Lower leg skin (tissue), 4 donors: ENCODE data around the gene TSPAN16. TPM values are rescaled to one million over a fixed set of nuclear protein-coding genes. Genes with fewer than 3 reads are reported as not detected.

Experiments
- DNase-seq, 2 donors: peaks; one replicate each; pipeline ENCODE4 v3.0.0-alpha.2; 2019; ENCODE audit warnings: low spot score in 2 of 2
- H3K4me3 ChIP-seq: fragments of 200-600 bp; sonication (generic); 2 replicates; pipeline ENCODE4 v1.5.1; 2017; ENCODE audit warnings: mild to moderate bottlenecking, low read depth; ENCODE audit not compliant: poor library complexity, severe bottlenecking
- CTCF ChIP-seq, 3 donors: fragments of 450-650 bp; IDR thresholded peaks; one replicate each; pipeline ENCODE4 v1.5.1; 2016; ENCODE audit warnings: antibody characterized with exemption in 3 of 3, mild to moderate bottlenecking in 3 of 3, moderate library complexity in 2 of 3
- POLR2A ChIP-seq, 2 donors: fragments of 450-650 bp; IDR thresholded peaks; one replicate each; pipeline ENCODE4 v1.6.1; 2016 to 2017; ENCODE audit warnings: antibody characterized with exemption in 2 of 2, mild to moderate bottlenecking in 1 of 2, moderate library complexity in 1 of 2
- WGBS, 2 donors: methylation state at CpG; one replicate each; pipeline ENCODE4 v1.1.5; 2018; 5-methylcytosine and 5-hydroxymethylcytosine counted together
- intact Hi-C: fragments of 100-400 bp; cut with DNase I; formaldehyde crosslinking; loops from one replicate; pipeline ENCODE4 v1.15.0; 2023; ENCODE audit warnings: low total_unique reads
- total RNA-seq, 4 donors: library from RNA; depleted of rRNA; stranded (reverse); fragments of >200 nt; gene quantifications; one replicate each; pipeline ENCODE4 v1.1.0, GENCODE V29; 2016

The TSPAN16 gene
- total RNA-seq, 4 donors from 2014 or later, result not detected

- 93 to 98% methylated on average over 8 to 10 of the region's 10 CpGs for WGBS, 2 donors
- no peak for DNase-seq
- intact Hi-C loops, result no loop called here
- no peak for TF ChIP-seq CTCF (IDR thresholded peaks at IDR 0.05)
- no peak for TF ChIP-seq POLR2A (IDR thresholded peaks at IDR 0.05)
- no peak overlapping the region for H3K4me3 ChIP-seq
These were observed 67.9 kb downstream of the TSPAN16 start for GRCh38 chr19:11363881-11364280.

- no peak for DNase-seq
- intact Hi-C loops, result no loop called here
- WGBS, 2 donors, result 92 to 95% methylated on average over 24 to 28 of the region's 28 CpGs
- no peak overlapping the region for H3K4me3 ChIP-seq
- TF ChIP-seq CTCF (IDR thresholded peaks at IDR 0.05), result no peak
- no peak for TF ChIP-seq POLR2A (IDR thresholded peaks at IDR 0.05)
These were observed 68.4 kb downstream of the TSPAN16 start for GRCh38 chr19:11364296-11364904.

- intact Hi-C loops, result no loop called here
- DNase-seq, result no peak
- no peak overlapping the region for H3K4me3 ChIP-seq
- WGBS, 2 donors, result 60 to 78% methylated on average over 5 of the region's 5 CpGs
- TF ChIP-seq POLR2A (IDR thresholded peaks at IDR 0.05) (no peak), CTCF (IDR thresholded peaks at IDR 0.05) (no peak)
These were observed 69.0 kb downstream of the TSPAN16 start for GRCh38 chr19:11364935-11365334.

Other genes with a start within 250 kb of the TSPAN16 start
- 10 to 100 TPM; 48.7 to 62.8 (median 58.7) TPM for gene LDLR, start 206.7 kb upstream of the TSPAN16 start, total RNA-seq
- 1 to 10 TPM in 2 of 4 donors, under 1 TPM in 2; 0.17 to 8.5 (median 0.82) TPM for gene SPC24, start 140.4 kb upstream of the TSPAN16 start, total RNA-seq
- 100 to 1,000 TPM in 1 of 4 donors, 10 to 100 TPM in 3; 28.7 to 117 (median 77.7) TPM for gene KANK2, start 98.6 kb upstream of the TSPAN16 start, total RNA-seq
- gene ANGPTL8, start 56.5 kb upstream of the TSPAN16 start, total RNA-seq, result not detected
- 100 to 1,000 TPM in 1 of 4 donors, 10 to 100 TPM in 3; 63.4 to 102 (median 65.6) TPM for gene DOCK6, start 33.6 kb upstream of the TSPAN16 start, total RNA-seq
- gene RAB3D, start 43.5 kb downstream of the TSPAN16 start, total RNA-seq, result 100 to 1,000 TPM in 2 of 4 donors, 10 to 100 TPM in 2; 88.6 to 107 (median 98.0) TPM
- 100 to 1,000 TPM; 177 to 222 (median 208) TPM for gene TMEM205, start 50.1 kb downstream of the TSPAN16 start, total RNA-seq
- gene CCDC159, start 50.4 kb downstream of the TSPAN16 start, total RNA-seq, result 10 to 100 TPM in 2 of 4 donors, 1 to 10 TPM in 2; 8.4 to 20.1 (median 10.4) TPM
- gene PLPPR2, start 59.3 kb downstream of the TSPAN16 start, total RNA-seq, result 10 to 100 TPM; 18.6 to 40.6 (median 29.8) TPM
- 1 to 10 TPM; 2.1 to 3.3 (median 2.3) TPM for gene SWSAP1, start 78.5 kb downstream of the TSPAN16 start, total RNA-seq
- 1 to 10 TPM; 1.3 to 2.9 (median 2.5) TPM for gene EPOR, start 88.2 kb downstream of the TSPAN16 start, total RNA-seq
- gene RGL3, start 123.2 kb downstream of the TSPAN16 start, total RNA-seq, result 1 to 10 TPM in 2 of 4 donors, under 1 TPM in 2; 0.17 to 6.3 (median 1.6) TPM
- 1 to 10 TPM in 1 of 4 donors, under 1 TPM in 2, not detected in 1; 0.44 to 1.1 (median 0.94) TPM for gene ODAD3, start 139.0 kb downstream of the TSPAN16 start, total RNA-seq
- gene PRKCSH, start 139.5 kb downstream of the TSPAN16 start, total RNA-seq, result 100 to 1,000 TPM; 121 to 189 (median 157) TPM
- not detected for gene ELAVL3, start 184.9 kb downstream of the TSPAN16 start, total RNA-seq
- gene ZNF653, start 209.7 kb downstream of the TSPAN16 start, total RNA-seq, result 10 to 100 TPM in 3 of 4 donors, 1 to 10 TPM in 1; 8.4 to 16.9 (median 11.6) TPM
- 10 to 100 TPM; 55.9 to 82.8 (median 57.7) TPM for gene ECSIT, start 233.0 kb downstream of the TSPAN16 start, total RNA-seq
- gene CNN1, start 242.7 kb downstream of the TSPAN16 start, total RNA-seq, result 10 to 100 TPM in 3 of 4 donors, 1 to 10 TPM in 1; 7.7 to 72.3 (median 19.7) TPM